PC-3 (cell line): Measurements from ENCODE around the gene CCDC78. TPM values are rescaled to one million over a fixed set of nuclear protein-coding genes. Genes with fewer than 3 reads are reported as not detected.

ENCODE experiments used
- ATAC-seq: fragments of 200-7000 bp; cut with Tn5 transposase; 2 replicates; pipeline ENCODE4 v1.9.1; 2020; ENCODE audit warnings: mild to moderate bottlenecking, moderate library complexity
- BruUV-seq: library from RNA; stranded (reverse); fragments of 400-500 nt; replicated peaks from 2 replicates; lab custom pipeline; 2021; lab: Mats Ljungman, UMichigan
- CTCF ChIA-PET: fragments of 300-600 bp; sonication (Branson Sonifier 250); formaldehyde crosslinking; loops from one replicate; lab custom pipeline; 2022; ENCODE audit warnings: antibody characterized with exemption; lab: Charles Lee
- POLR2A ChIA-PET: fragments of 300-600 bp; sonication (Branson Sonifier 250); formaldehyde crosslinking; loops from one replicate; lab custom pipeline; 2022; ENCODE audit warnings: antibody characterized with exemption; ENCODE audit not compliant: unreplicated experiment; lab: Charles Lee
- DNase-seq: peaks from one replicate; pipeline ENCODE4 v3.0.0-alpha.2; 2015
- H2AFZ ChIP-seq: fragments of 300-600 bp; sonication (generic); 2 replicates; pipeline ENCODE4 v1.6.0; 2016; ENCODE audit warnings: antibody characterized with exemption, low read length
- H3F3A ChIP-seq: fragments of 300-600 bp; sonication (generic); one replicate; pipeline ENCODE4 v1.6.0; 2017; ENCODE audit warnings: antibody characterized with exemption, low read length, control low read depth, mild to moderate bottlenecking; ENCODE audit not compliant: unreplicated experiment
- H3K27ac ChIP-seq: fragments of 300-600 bp; sonication (generic); 2 replicates; pipeline ENCODE4 v1.5.1; 2016; ENCODE audit warnings: mild to moderate bottlenecking, low read length
- H3K27me3 ChIP-seq: fragments of 300-600 bp; sonication (generic); 2 replicates; pipeline ENCODE4 v1.6.1; 2016; ENCODE audit warnings: low read length, mixed read lengths
- H3K36me3 ChIP-seq: fragments of 300-600 bp; sonication (generic); 2 replicates; pipeline ENCODE4 v1.6.1; 2016; ENCODE audit warnings: low read depth, mixed run types, low read length, mixed read lengths
- H3K4me1 ChIP-seq: fragments of 300-600 bp; sonication (generic); 2 replicates; pipeline ENCODE4 v1.5.1; 2016; ENCODE audit warnings: low read length; ENCODE audit not compliant: insufficient read depth
- H3K4me2 ChIP-seq: fragments of 300-600 bp; sonication (generic); 2 replicates; pipeline ENCODE4 v1.6.0; 2016; ENCODE audit warnings: low read length
- H3K4me3 ChIP-seq: fragments of 300-600 bp; sonication (generic); 2 replicates; pipeline ENCODE4 v1.5.1; 2016; ENCODE audit warnings: mild to moderate bottlenecking, low read length, mixed read lengths
- H3K79me2 ChIP-seq: fragments of 300-600 bp; sonication (generic); 2 replicates; pipeline ENCODE4 v1.6.1; 2017; ENCODE audit warnings: low read length, mixed read lengths
- H3K9ac ChIP-seq: fragments of 300-600 bp; sonication (generic); 2 replicates; pipeline ENCODE4 v1.6.0; 2016; ENCODE audit warnings: mild to moderate bottlenecking, low read length
- H3K9me2 ChIP-seq: fragments of 300-600 bp; sonication (generic); replicated peaks from 2 replicates; pipeline ENCODE4 v1.6.1; 2016; ENCODE audit warnings: mixed run types, low read length, mixed read lengths
- H3K9me3 ChIP-seq: fragments of 300-600 bp; sonication (generic); 2 replicates; pipeline ENCODE4 v1.6.1; 2016; ENCODE audit warnings: low read length, mixed read lengths
- H4K20me1 ChIP-seq: fragments of 300-600 bp; sonication (generic); 2 replicates; pipeline ENCODE4 v1.6.1; 2016; ENCODE audit warnings: low read length, mixed read lengths
- EZH2 ChIP-seq: fragments of 300-600 bp; sonication (generic); IDR thresholded peaks from one replicate; pipeline ENCODE4 v1.6.1; 2017; ENCODE audit warnings: antibody characterized with exemption, mild to moderate bottlenecking, low read length; ENCODE audit not compliant: unreplicated experiment
- EZH2phosphoT487 ChIP-seq: fragments of 300-600 bp; sonication (generic); IDR thresholded peaks from 2 replicates; pipeline ENCODE4 v1.6.1; 2018; ENCODE audit warnings: mild to moderate bottlenecking, antibody characterized with exemption, low read length, borderline replicate concordance
- intact Hi-C: fragments of 100-400 bp; cut with micrococcal nuclease; formaldehyde crosslinking; loops from 2 replicates; pipeline ENCODE4 v1.9.0; 2023
- total RNA-seq: library from RNA; depleted of rRNA; stranded (reverse); fragments of >200 nt; gene quantifications from 2 replicates; pipeline ENCODE4 v1.2.3, GENCODE V29; 2014
- TF ChIP-seq, protein P1 (sequence below): fragments of 300-600 bp; sonication (generic); conservative IDR thresholded peaks from 2 replicates; pipeline ENCODE4 v1.5.1; 2017; ENCODE audit warnings: antibody characterized with exemption, low read depth, mild to moderate bottlenecking, low read length

CCDC78 gene
- total RNA-seq, 1 experiment from 2014 or later, result 3.3 TPM

- POLR2A ChIA-PET, result no interaction called here
- no peaks in the 10 kb centered on the region for H4K20me1 ChIP-seq
- H3K9ac ChIP-seq, result no peak overlapping the region
- DNase-seq (no peak), ATAC-seq (no peak)
- intact Hi-C loops, result no loop called here
- no peaks in the 10 kb centered on the region for H3K27me3 ChIP-seq
- no TSS peak for BruUV-seq
- no peaks in the 10 kb centered on the region for H3K9me3 ChIP-seq
- H3F3A ChIP-seq, result no peaks in the 10 kb centered on the region
- H3K4me2 ChIP-seq, result no peak overlapping the region
- TF ChIP-seq, protein P1, sequence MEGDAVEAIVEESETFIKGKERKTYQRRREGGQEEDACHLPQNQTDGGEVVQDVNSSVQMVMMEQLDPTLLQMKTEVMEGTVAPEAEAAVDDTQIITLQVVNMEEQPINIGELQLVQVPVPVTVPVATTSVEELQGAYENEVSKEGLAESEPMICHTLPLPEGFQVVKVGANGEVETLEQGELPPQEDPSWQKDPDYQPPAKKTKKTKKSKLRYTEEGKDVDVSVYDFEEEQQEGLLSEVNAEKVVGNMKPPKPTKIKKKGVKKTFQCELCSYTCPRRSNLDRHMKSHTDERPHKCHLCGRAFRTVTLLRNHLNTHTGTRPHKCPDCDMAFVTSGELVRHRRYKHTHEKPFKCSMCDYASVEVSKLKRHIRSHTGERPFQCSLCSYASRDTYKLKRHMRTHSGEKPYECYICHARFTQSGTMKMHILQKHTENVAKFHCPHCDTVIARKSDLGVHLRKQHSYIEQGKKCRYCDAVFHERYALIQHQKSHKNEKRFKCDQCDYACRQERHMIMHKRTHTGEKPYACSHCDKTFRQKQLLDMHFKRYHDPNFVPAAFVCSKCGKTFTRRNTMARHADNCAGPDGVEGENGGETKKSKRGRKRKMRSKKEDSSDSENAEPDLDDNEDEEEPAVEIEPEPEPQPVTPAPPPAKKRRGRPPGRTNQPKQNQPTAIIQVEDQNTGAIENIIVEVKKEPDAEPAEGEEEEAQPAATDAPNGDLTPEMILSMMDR, result no peak
- TF ChIP-seq EZH2, result no peak
- no peak for TF ChIP-seq EZH2phosphoT487
- H3K9me2 ChIP-seq, result no peaks in the 10 kb centered on the region
- no peak overlapping the region for H3K27ac ChIP-seq
- H3K4me3 ChIP-seq, result no peak overlapping the region
- peaks cover 5% of the 10 kb centered on the region; the same call in 1 of the 2 replicates for H3K4me1 ChIP-seq
- H2AFZ ChIP-seq, result no peak overlapping the region
- CTCF ChIA-PET, result no interaction called here
- H3K36me3 ChIP-seq, result no peaks in the 10 kb centered on the region; the same call in 1 of the 2 replicates
- peaks cover 8% of the 10 kb centered on the region for H3K79me2 ChIP-seq
Observed at GRCh38 chr16:734981-735881, 9.0 kb upstream of the CCDC78 start.

GRCh38 chr16:734208-734980, 8.2 kb upstream of the CCDC78 start:
- intact Hi-C loops, result no loop called here
- Histone ChIP-seq H3K9me2 (no peaks in the 10 kb centered on the region), H3K9ac (no peak overlapping the region), H3K9me3 (no peaks in the 10 kb centered on the region), H3K27me3 (no peaks in the 10 kb centered on the region), H3K27ac (no peak overlapping the region), H3F3A (no peaks in the 10 kb centered on the region), H3K79me2 (0 out of 2 replicates have a peak, but pooled peaks cover 3% of the 10 kb centered on the region), H2AFZ (no peak overlapping the region), H3K4me3 (no peak overlapping the region), H3K36me3 (no peaks in the 10 kb centered on the region; the same call in 1 of the 2 replicates), H3K4me1 (no peaks in the 10 kb centered on the region), H4K20me1 (no peaks in the 10 kb centered on the region), H3K4me2 (no peak overlapping the region)
- DNase-seq (no peak), ATAC-seq (no peak)
- ChIA-PET POLR2A (no interaction called here), CTCF (no interaction called here)
- TF ChIP-seq, protein P1, result no peak
- TF ChIP-seq EZH2 (no peak), EZH2phosphoT487 (no peak)
- BruUV-seq, result no TSS peak
